A549 (cell line): ENCODE data around the gene PGM2L1. TPM values are rescaled to one million over a fixed set of nuclear protein-coding genes. Genes with fewer than 3 reads are reported as not detected.

Source experiments
- ATAC-seq, 2 experiments: fragments of 200-7000 bp in 1 of 2; fragments of >200 bp in 1 of 2; cut with Nextera tagmentation in 1 of 2; cut with Tn5 transposase in 1 of 2; 3 replicates each; pipeline versions ENCODE4 v1.8.0 to v1.9.1; 2018 to 2020; ENCODE audit warnings: mild to moderate bottlenecking in 1 of 2, moderate library complexity in 1 of 2
- CTCF ChIA-PET: fragments of 300-600 bp; sonication (Branson Sonifier 250); formaldehyde crosslinking; extraction: SDS; loops from one replicate; lab custom pipeline; 2021; ENCODE audit warnings: antibody characterized with exemption, inconsistent platforms; lab: Yijun Ruan, JAX
- POLR2A ChIA-PET: fragments of 350-600 bp; formaldehyde crosslinking; extraction: SDS; loops from one replicate; lab custom pipeline; 2021; ENCODE audit warnings: antibody characterized with exemption, inconsistent platforms; lab: Yijun Ruan, JAX
- DNase-seq, 2 experiments: peaks; one replicate each; pipeline versions ENCODE4 v3.0.0 to v3.0.0-alpha.2; 2011 to 2016; ENCODE audit warnings: low read depth in 1 of 2, low spot score in 1 of 2
- FAIRE-seq: peaks from 2 replicates; lab custom pipeline; 2011; peaks lifted over from hg19 to GRCh38; lab: Jason Lieb, UNC
- H3K27ac ChIP-seq, 2 experiments: fragments of >200 bp; sonication (Bioruptor Twin); formaldehyde crosslinking; 3 replicates each; pipeline ENCODE4 v1.5.1; 2016 to 2017
- H3K4me1 ChIP-seq: fragments of >200 bp; sonication (Bioruptor Twin); formaldehyde crosslinking; 3 replicates; pipeline ENCODE4 v1.6.1; 2016
- H3K4me2 ChIP-seq: fragments of >200 bp; sonication (Bioruptor Twin); formaldehyde crosslinking; 3 replicates; pipeline ENCODE4 v1.6.1; 2016
- H3K4me3 ChIP-seq: fragments of >200 bp; sonication (Bioruptor Twin); formaldehyde crosslinking; 3 replicates; pipeline ENCODE4 v1.5.1; 2016
- H3K9me3 ChIP-seq: fragments of >200 bp; sonication (Bioruptor Twin); formaldehyde crosslinking; 3 replicates; pipeline ENCODE4 v1.6.1; 2016
- ATOH8 ChIP-seq: fragments of 250-450 bp; sonication (Bioruptor Pico); IDR thresholded peaks from 2 replicates; pipeline ENCODE4 v1.5.0; 2020; ENCODE audit warnings: low read depth, mild to moderate bottlenecking, moderate library complexity
- BHLHE40 ChIP-seq: IDR thresholded peaks from 2 replicates; pipeline ENCODE4 v1.6.1; 2012; ENCODE audit warnings: low read depth, low read length, inconsistent platforms
- CBX8 ChIP-seq: fragments of 200-600 bp; sonication (generic); IDR thresholded peaks from 2 replicates; pipeline ENCODE4 v1.6.1; 2016
- CTCF ChIP-seq: fragments of >200 bp; sonication (Bioruptor Twin); formaldehyde crosslinking; IDR thresholded peaks from 3 replicates; pipeline ENCODE4 v1.5.1; 2016
- EHF ChIP-seq: fragments of 250-450 bp; sonication (Bioruptor Pico); IDR thresholded peaks from 2 replicates; pipeline ENCODE4 v1.5.0; 2020; ENCODE audit warnings: mild to moderate bottlenecking
- ELK1 ChIP-seq: fragments of 150-350 bp; IDR thresholded peaks from 2 replicates; pipeline ENCODE4 v1.6.1; 2014; ENCODE audit warnings: low read depth, mild to moderate bottlenecking, low read length
- EP300 ChIP-seq, 2 experiments: fragments of >200 bp; sonication (Bioruptor Twin); formaldehyde crosslinking; IDR thresholded peaks; 2 replicates in 1 of 2; 3 replicates in 1 of 2; pipeline ENCODE4 v1.6.1; 2016 to 2017
- HEYL ChIP-seq: fragments of 250-450 bp; sonication (Bioruptor Pico); IDR thresholded peaks from 2 replicates; pipeline ENCODE4 v1.8.0; 2021; ENCODE audit warnings: mild to moderate bottlenecking, moderate library complexity
- HOXB13 ChIP-seq: fragments of 250-450 bp; sonication (Bioruptor Pico); IDR thresholded peaks from 2 replicates; pipeline ENCODE4 v1.5.0; 2020; ENCODE audit warnings: low read depth, mild to moderate bottlenecking, moderate library complexity
- HOXB5 ChIP-seq: fragments of 250-450 bp; sonication (Bioruptor Pico); IDR thresholded peaks from 2 replicates; pipeline ENCODE4 v1.5.0; 2020; ENCODE audit warnings: mild to moderate bottlenecking, moderate library complexity
- MAFK ChIP-seq: fragments of 450-650 bp; IDR thresholded peaks from 2 replicates; pipeline ENCODE4 v1.6.1; 2014; ENCODE audit not compliant: partially characterized antibody
- MAX ChIP-seq: IDR thresholded peaks from 2 replicates; pipeline ENCODE4 v1.6.1; 2012
- MYC ChIP-seq: IDR thresholded peaks from 2 replicates; pipeline ENCODE4 v1.6.1; 2012; ENCODE audit warnings: mild to moderate bottlenecking, inconsistent platforms, low read length, improper control_type of control experiment, borderline replicate concordance
- PBX3 ChIP-seq: IDR thresholded peaks from 2 replicates; pipeline ENCODE4 v1.6.1; 2012
- PHF8 ChIP-seq: fragments of 200-600 bp; sonication (generic); IDR thresholded peaks from 2 replicates; pipeline ENCODE4 v1.6.1; 2016; ENCODE audit warnings: low read depth, mild to moderate bottlenecking, antibody characterized with exemption, moderate library complexity, borderline replicate concordance
- POLR2A ChIP-seq: IDR thresholded peaks from 2 replicates; pipeline ENCODE4 v1.6.1; 2012; ENCODE audit warnings: mild to moderate bottlenecking, low read length
- RAD21 ChIP-seq, 2 experiments: fragments of >200 bp in 1 of 2; sonication (Bioruptor Twin) in 1 of 2; formaldehyde crosslinking in 1 of 2; IDR thresholded peaks in 1 of 2; conservative IDR thresholded peaks in 1 of 2; 2 replicates in 1 of 2; 3 replicates in 1 of 2; pipeline ENCODE4 v1.6.1; 2012 to 2018; ENCODE audit warnings: inconsistent platforms in 1 of 2
- RARB ChIP-seq: fragments of 250-450 bp; sonication (Bioruptor Pico); IDR thresholded peaks from 2 replicates; pipeline ENCODE4 v1.8.0; 2021; ENCODE audit warnings: mild to moderate bottlenecking, moderate library complexity
- REST ChIP-seq: fragments of 200-600 bp; sonication (generic); IDR thresholded peaks from 2 replicates; pipeline ENCODE4 v1.6.1; 2016; ENCODE audit warnings: antibody characterized with exemption, mild to moderate bottlenecking, moderate library complexity
- TP53 ChIP-seq: fragments of 250-450 bp; sonication (Bioruptor Pico); IDR thresholded peaks from 2 replicates; pipeline ENCODE4 v1.5.0; 2021; ENCODE audit warnings: mild to moderate bottlenecking, moderate library complexity
- WGBS: methylation state at CpG from one replicate; pipeline ENCODE4 v1.1.6; 2017; ENCODE audit errors: missing lambda C conversion rate; 5-methylcytosine and 5-hydroxymethylcytosine counted together
- polyA plus RNA-seq, 4 experiments: library from polyadenylated mRNA; depleted of rRNA in 3 of 4; stranded (reverse); fragments of >200 nt; fragmentation: RNase III in 1 of 4; extraction: RNeasy Plus Mini Kit Qiagen cat#74134 plus additional on column Dnase treatment in 1 of 4; gene quantifications; 2 replicates in 3 of 4; 3 replicates in 1 of 4; pipeline ENCODE4 v1.2.3, GENCODE V29; 2011 to 2017

Gene PGM2L1
- polyA plus RNA-seq, 2 of the 4 experiments (the other 2 are of a cell fraction) = 21.8 to 23.5 TPM

- DNase-seq (no peak), ATAC-seq (no peak), FAIRE-seq (no peak)
- TF ChIP-seq EP300 (IDR thresholded peaks at IDR 0.05) (no peak), REST (no peak), ELK1 (no peak), RAD21 (conservative IDR thresholded peaks at IDR 0.05 in 1 of 2, IDR thresholded peaks at IDR 0.05 in 1 of 2) (no peak), MYC (no peak), HEYL (CRISPR knock-in tag) (no peak), MAFK (no peak), CBX8 (no peak), MAX (no peak), CTCF (no peak), PHF8 (no peak), HOXB5 (CRISPR knock-in tag) (no peak), RARB (no peak), PBX3 (no peak), HOXB13 (CRISPR knock-in tag) (no peak), BHLHE40 (no peak), TP53 (no peak), ATOH8 (CRISPR knock-in tag) (no peak), POLR2A (no peak), EHF (CRISPR knock-in tag) (no peak)
- ChIA-PET CTCF (interaction anchor here (0.8 to 19.2 kb wide), 8 partner anchors 8 to 356 kb away, joined by 3 to 387 read pairs (median 5); partner anchors contain the start of gene PGM2L1), POLR2A (no interaction called here)
- Histone ChIP-seq H3K27ac (peak overlapping the region; percentile 6 to 16; a peak in 1 of 6 replicates), H3K4me3 (no peak overlapping the region), H3K9me3 (no peaks in the 10 kb centered on the region), H3K4me1 (peaks cover 32% of the 10 kb centered on the region), H3K4me2 (no peak overlapping the region)
- 96% methylated on average over 1 of the region's 1 CpG for WGBS
Measured at GRCh38 chr11:74446532-74446938, 48.3 kb upstream of the PGM2L1 start.
